ENCODE data around the gene OR5AR1. TPM values are rescaled to one million over a fixed set of nuclear protein-coding genes. Genes with fewer than 3 reads are reported as not detected.

Gene OR5AR1
- not detected for total RNA-seq
- long read RNA-seq = 0 reads

- Histone ChIP-seq H3K27ac (no peak within 1 kb of the TSS), H3K27me3 (ENCODE audit: low read depth) (no peaks in the 10 kb centered on the region), H3K36me3 (no peaks in the 10 kb centered on the region), H3K4me1 (no peaks in the 10 kb centered on the region), H3K4me3 (no peak within 1 kb of the TSS), H3K9me3 (no peaks in the 10 kb centered on the region)
- ATAC-seq = no peak
- intact Hi-C loops (cut with DNase I) = no loop called here
- TF ChIP-seq CTCF (IDR thresholded peaks at IDR 0.05) = no peak
- no peak for DNase-seq
Observed at GRCh38 chr11:56663386-56663785, at the start of gene OR5AR1. Gene OR5AR1, plus strand, starts transcription at chr11:56663686. Its CDS starts 0 bp downstream, at chr11:56663686.

- intact Hi-C loops (cut with DNase I) = no loop called here
- Histone ChIP-seq H3K27me3 (ENCODE audit: low read depth) (no peaks in the 10 kb centered on the region), H3K4me3 (no peak overlapping the region), H3K36me3 (no peaks in the 10 kb centered on the region), H3K4me1 (no peaks in the 10 kb centered on the region), H3K27ac (no peak overlapping the region), H3K9me3 (no peaks in the 10 kb centered on the region)
- TF ChIP-seq CTCF (IDR thresholded peaks at IDR 0.05) = peak; percentile 35
- ATAC-seq = peak; percentile 67 to 81
- DNase-seq = no peak
Observed at GRCh38 chr11:56624661-56625110, 38.8 kb upstream of the OR5AR1 start.

DNA sequence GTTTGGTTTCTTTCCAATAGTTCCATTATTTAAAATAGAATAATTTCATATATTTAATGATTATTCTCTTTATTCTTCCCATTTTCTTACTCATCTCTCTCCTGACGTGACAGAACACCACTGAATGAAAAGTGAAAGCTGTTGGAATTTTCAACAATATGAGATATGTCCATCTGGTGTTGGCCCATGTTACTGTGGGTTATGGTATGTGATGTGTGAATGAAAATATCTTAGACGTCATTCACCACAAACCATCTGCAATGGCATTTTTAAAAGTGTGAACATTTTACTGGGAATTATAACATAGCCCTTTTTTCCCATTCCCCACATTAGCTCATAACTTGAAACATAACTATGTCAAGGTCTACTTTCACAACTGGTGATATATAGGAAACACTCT is 37.5 kb upstream of the OR5AR1 start:
- Histone ChIP-seq H3K27me3 (ENCODE audit: low read depth) (no peaks in the 10 kb centered on the region), H3K4me3 (no peak overlapping the region), H3K4me1 (no peaks in the 10 kb centered on the region), H3K27ac (no peak overlapping the region), H3K36me3 (no peaks in the 10 kb centered on the region), H3K9me3 (no peaks in the 10 kb centered on the region)
- ATAC-seq (no peak), DNase-seq (no peak)
- TF ChIP-seq CTCF (IDR thresholded peaks at IDR 0.05) = no peak
- intact Hi-C loops (cut with DNase I) = no loop called here

- ATAC-seq (no peak), DNase-seq (no peak)
- Histone ChIP-seq H3K4me3 (no peak overlapping the region), H3K9me3 (no peaks in the 10 kb centered on the region), H3K36me3 (no peaks in the 10 kb centered on the region), H3K4me1 (no peaks in the 10 kb centered on the region), H3K27me3 (ENCODE audit: low read depth) (no peaks in the 10 kb centered on the region), H3K27ac (no peak overlapping the region)
- intact Hi-C loops (cut with DNase I) = no loop called here
- no peak for TF ChIP-seq CTCF (IDR thresholded peaks at IDR 0.05)
Observed at GRCh38 chr11:56632329-56632728, 31.2 kb upstream of the OR5AR1 start.

GRCh38 chr11:56636861-56637260 is 26.6 kb upstream of the OR5AR1 start:
- no peak for TF ChIP-seq CTCF (IDR thresholded peaks at IDR 0.05)
- Histone ChIP-seq H3K27me3 (ENCODE audit: low read depth) (no peaks in the 10 kb centered on the region), H3K9me3 (no peaks in the 10 kb centered on the region), H3K4me3 (no peak overlapping the region), H3K36me3 (no peaks in the 10 kb centered on the region), H3K4me1 (no peaks in the 10 kb centered on the region), H3K27ac (no peak overlapping the region)
- intact Hi-C loops (cut with DNase I) = no loop called here
- DNase-seq (no peak), ATAC-seq (no peak)

GRCh38 chr11:56637500-56637899 is 26.0 kb upstream of the OR5AR1 start:
- no peak for DNase-seq
- TF ChIP-seq CTCF (IDR thresholded peaks at IDR 0.05) = no peak
- H3K36me3 ChIP-seq = no peaks in the 10 kb centered on the region
- H3K4me1 ChIP-seq = no peaks in the 10 kb centered on the region
- H3K27ac ChIP-seq = no peak overlapping the region
- ATAC-seq = no peak
- intact Hi-C loops (cut with DNase I) = no loop called here
- H3K4me3 ChIP-seq = no peak overlapping the region
- H3K9me3 ChIP-seq = no peaks in the 10 kb centered on the region
- H3K27me3 ChIP-seq (ENCODE audit: low read depth) = no peaks in the 10 kb centered on the region
